Motor neuron (in vitro differentiated cells): Measurements from ENCODE around the gene CNTN2. TPM values are rescaled to one million over a fixed set of nuclear protein-coding genes. Genes with fewer than 3 reads are reported as not detected.
A peak's percentile ranks its signal among the peaks of the same experiment; 100 is the strongest.

Experiments
- ATAC-seq, 8 experiments: fragments of 200-7000 bp; cut with Tn5 transposase; replicated peaks in 6 of 8; 2 replicates each; pipeline ENCODE4 v1.8.0; 2021; ENCODE audit warnings: mild to moderate bottlenecking in 8 of 8, moderate library complexity in 8 of 8
- H3K27ac ChIP-seq, 2 donors: fragments of 250-450 bp; sonication (Bioruptor Pico); 2 replicates each; pipeline ENCODE4 v1.9.0; 2021; ENCODE audit warnings: antibody characterized with exemption in 2 of 2, mild to moderate bottlenecking in 2 of 2, moderate library complexity in 1 of 2
- H3K4me1 ChIP-seq, 2 donors: fragments of 250-450 bp; sonication (Bioruptor Pico); replicated peaks in 1 of 2; 2 replicates each; pipeline ENCODE4 v1.6.1; 2021; ENCODE audit warnings: antibody characterized with exemption in 2 of 2, mild to moderate bottlenecking in 2 of 2, moderate library complexity in 1 of 2
- H3K4me3 ChIP-seq, 5 donors: fragments of 250-450 bp; sonication (Bioruptor Pico); 2 replicates each; pipeline ENCODE4 v1.9.0; 2021; ENCODE audit warnings: antibody characterized with exemption in 5 of 5, mild to moderate bottlenecking in 5 of 5, moderate library complexity in 4 of 5
- WGBS, 10 experiments: fragments of 450-650 bp; shearing (Covaris generic); methylation state at CpG; one replicate each; pipeline ENCODE4 v1.0.0; 2022; 5-methylcytosine and 5-hydroxymethylcytosine counted together
- in situ Hi-C, 9 experiments: fragments of 400-800 bp; cut with MboI; loops; one replicate each; pipeline ENCODE4 v1.15.0; 2021; ENCODE audit warnings: low sequenced_read_pairs in 9 of 9, low pct_unique_long_range_greater_than_20kb in 2 of 9; ENCODE audit not compliant: unreplicated experiment in 9 of 9
- total RNA-seq, 8 experiments: library from RNA; unstranded; fragments of 300-600 nt; gene quantifications; 2 replicates each; pipeline versions ENCODE4 v1.2.3 to v1.2.4, GENCODE V29; 2022

CNTN2 gene
- total RNA-seq = 10 to 100 TPM in 4 of 8 experiments, 1 to 10 TPM in 4; 1.1 to 61.9 (median 14.8) TPM

- H3K4me3 ChIP-seq = peak within 1 kb of the TSS; percentile 28 to 40 (median 30)
- 25 to 50% (median 31%) methylated on average over 3 to 22 of the region's 53 CpGs; no CpG with 5 or more reads in 5 of the 10 experiments for WGBS, 10 experiments
- H3K27ac ChIP-seq = peak within 1 kb of the TSS; percentile 17 to 54
- in situ Hi-C loops = no loop called here
- peaks cover 41 to 56% of the 10 kb centered on the region in 2 donors for H3K4me1 ChIP-seq
- peak; percentile 83 to 95 (median 92) for ATAC-seq
Observed at GRCh38 chr1:205042911-205043806, at the start of gene CNTN2. TSS of gene CNTN2 (plus strand) at chr1:205043212. CDS start at chr1:205053186, 9,974 bp downstream.

- 69 to 100% (median 90%) methylated on average over 2 to 10 of the region's 10 CpGs for WGBS, 10 experiments
- in situ Hi-C loops = loop anchor here in 5 of 9 experiments (5.0 to 25.0 kb wide), 4 partner anchors 61 to 268 kb away; no protein-coding TSS in a partner anchor
- Histone ChIP-seq H3K4me3 (no peak overlapping the region), H3K27ac (no peak overlapping the region), H3K4me1 (peaks cover 14 to 25% of the 10 kb centered on the region in 2 donors)
- no peak for ATAC-seq
Observed at GRCh38 chr1:204994086-204994862, 48.7 kb upstream of the CNTN2 start.

- in situ Hi-C loops = loop anchor here in 5 of 9 experiments (10.0 to 25.0 kb wide), 3 partner anchors 58 to 265 kb away; no protein-coding TSS in a partner anchor
- Histone ChIP-seq H3K4me1 (peaks cover under 1% of the 10 kb centered on the region in 2 donors), H3K27ac (no peak overlapping the region), H3K4me3 (no peak overlapping the region)
- peak in 2 of 8 experiments; percentile 6 to 22 for ATAC-seq
- 38 to 100% (median 88%) methylated on average over 1 to 10 of the region's 22 CpGs; no CpG with 5 or more reads in 6 of the 10 experiments for WGBS, 10 experiments
Observed at GRCh38 chr1:204996981-204997380, 46.0 kb upstream of the CNTN2 start.

GRCh38 chr1:204997591-204998355 is 45.2 kb upstream of the CNTN2 start:
- no peak overlapping the region for H3K27ac ChIP-seq
- in situ Hi-C loops = loop anchor here in 5 of 9 experiments (10.0 to 25.0 kb wide), 3 partner anchors 57 to 265 kb away; no protein-coding TSS in a partner anchor

GRCh38 chr1:205001162-205001561 is 41.9 kb upstream of the CNTN2 start:
- Histone ChIP-seq H3K4me1 (peaks cover 10 to 19% of the 10 kb centered on the region in 2 donors), H3K4me3 (no peak overlapping the region), H3K27ac (no peak overlapping the region)
- WGBS, 10 experiments = 80 to 100% (median 96%) methylated on average over 2 to 12 of the region's 14 CpGs; no CpG with 5 or more reads in 4 of the 10 experiments
- no peak for ATAC-seq
- in situ Hi-C loops = no loop called here

More at GRCh38 chr1:204997591-204998355, 45.2 kb upstream of the CNTN2 start:
- H3K4me3 ChIP-seq = no peak overlapping the region
- ATAC-seq = peak in 3 of 8 experiments; percentile 49 to 87 (median 80)
- peaks cover 6% of the 10 kb centered on the region in 2 donors for H3K4me1 ChIP-seq
- whole genome bisulfite sequencing, 10 experiments = 29 to 92% (median 76%) methylated on average over 1 to 15 of the region's 16 CpGs

GRCh38 chr1:205002705-205003104 is 40.3 kb upstream of the CNTN2 start:
- 38 to 100% (median 75%) methylated on average over 1 to 7 of the region's 7 CpGs; no CpG with 5 or more reads in 3 of the 10 experiments for WGBS, 10 experiments
- ATAC-seq = peak in 5 of 8 experiments; percentile 24 to 50 (median 37)
- in situ Hi-C loops = no loop called here
- H3K27ac ChIP-seq = no peak overlapping the region
- peaks cover 10 to 19% of the 10 kb centered on the region in 2 donors for H3K4me1 ChIP-seq
- H3K4me3 ChIP-seq = no peak overlapping the region

GRCh38 chr1:205003358-205004131 is 39.5 kb upstream of the CNTN2 start:
- Histone ChIP-seq H3K4me1 (peaks cover 10 to 19% of the 10 kb centered on the region in 2 donors), H3K27ac (no peak overlapping the region), H3K4me3 (no peak overlapping the region)
- 0 to 90% (median 38%) methylated on average over 1 to 10 of the region's 10 CpGs; no CpG with 5 or more reads in 1 of the 10 experiments for WGBS, 10 experiments
- in situ Hi-C loops = no loop called here
- ATAC-seq = peak; percentile 10 to 94 (median 59)

GRCh38 chr1:205004351-205004750 is 38.7 kb upstream of the CNTN2 start:
- ATAC-seq = peak in 3 of 8 experiments; percentile 3 to 14 (median 6)
- no peak overlapping the region for H3K4me3 ChIP-seq
- no peak overlapping the region for H3K27ac ChIP-seq
- WGBS, 10 experiments = 0 to 100% (median 67%) methylated on average over 1 to 3 of the region's 3 CpGs; no CpG with 5 or more reads in 4 of the 10 experiments
- peaks cover 12 to 23% of the 10 kb centered on the region in 2 donors for H3K4me1 ChIP-seq
- in situ Hi-C loops = no loop called here

- no peak overlapping the region for H3K27ac ChIP-seq
Observed at GRCh38 chr1:205008896-205009295, 34.1 kb upstream of the CNTN2 start.

GRCh38 chr1:205009670-205010069 is 33.3 kb upstream of the CNTN2 start:
- Histone ChIP-seq H3K27ac (peak overlapping the region; percentile 24 to 39), H3K4me3 (no peak overlapping the region), H3K4me1 (peaks cover 52 to 53% of the 10 kb centered on the region in 2 donors)
- 45 to 98% (median 82%) methylated on average over 1 to 12 of the region's 12 CpGs; no CpG with 5 or more reads in 2 of the 10 experiments for WGBS, 10 experiments
- in situ Hi-C loops = no loop called here
- ATAC-seq = peak in 5 of 8 experiments; percentile 2 to 74 (median 59)

More at GRCh38 chr1:205008896-205009295, 34.1 kb upstream of the CNTN2 start:
- in situ Hi-C loops = no loop called here
- Histone ChIP-seq H3K4me1 (peaks cover 45 to 49% of the 10 kb centered on the region in 2 donors), H3K4me3 (no peak overlapping the region)
- 52 to 95% (median 89%) methylated on average over 2 to 7 of the region's 8 CpGs; no CpG with 5 or more reads in 4 of the 10 experiments for WGBS, 10 experiments
- ATAC-seq = no peak

GRCh38 chr1:205012391-205013140 is 30.4 kb upstream of the CNTN2 start:
- in situ Hi-C loops = no loop called here
- Histone ChIP-seq H3K4me1 (peaks cover 52 to 53% of the 10 kb centered on the region in 2 donors), H3K27ac (no peak overlapping the region), H3K4me3 (no peak overlapping the region)
- peak in 2 of 8 experiments; percentile 11 to 47 for ATAC-seq
- WGBS, 10 experiments = 34 to 86% (median 52%) methylated on average over 1 to 13 of the region's 13 CpGs
